RWPE1 (cell line): ENCODE results near the gene GDF3.
"Not testable (repeated sequence)": the region's sequence is repeated elsewhere in the genome, so short reads cannot be mapped to it uniquely, and the experiment has no call there.

ENCODE experiments used
- CTCF ChIA-PET: fragments of 350-600 bp; sonication (Branson Sonifier 250); formaldehyde crosslinking; extraction: SDS; loops from one replicate; lab custom pipeline; 2021; lab: Yijun Ruan, JAX
- POLR2A ChIA-PET: fragments of 400-600 bp; formaldehyde crosslinking; extraction: SDS; loops from one replicate; lab custom pipeline; 2020; ENCODE audit warnings: antibody characterized with exemption; ENCODE audit not compliant: low non-redundant PET; lab: Yijun Ruan, JAX
- DNase-seq: peaks from one replicate; pipeline ENCODE4 v3.0.0; 2012; ENCODE audit warnings: low spot score
- H3K27ac ChIP-seq: fragments of 450-650 bp; 2 replicates; pipeline ENCODE4 v1.5.1; 2017
- TF ChIP-seq, protein P1 (sequence below): fragments of 450-650 bp; conservative IDR thresholded peaks from 2 replicates; pipeline ENCODE4 v1.5.1; 2017; ENCODE audit warnings: low read depth, mild to moderate bottlenecking

The GDF3 gene

DNA sequence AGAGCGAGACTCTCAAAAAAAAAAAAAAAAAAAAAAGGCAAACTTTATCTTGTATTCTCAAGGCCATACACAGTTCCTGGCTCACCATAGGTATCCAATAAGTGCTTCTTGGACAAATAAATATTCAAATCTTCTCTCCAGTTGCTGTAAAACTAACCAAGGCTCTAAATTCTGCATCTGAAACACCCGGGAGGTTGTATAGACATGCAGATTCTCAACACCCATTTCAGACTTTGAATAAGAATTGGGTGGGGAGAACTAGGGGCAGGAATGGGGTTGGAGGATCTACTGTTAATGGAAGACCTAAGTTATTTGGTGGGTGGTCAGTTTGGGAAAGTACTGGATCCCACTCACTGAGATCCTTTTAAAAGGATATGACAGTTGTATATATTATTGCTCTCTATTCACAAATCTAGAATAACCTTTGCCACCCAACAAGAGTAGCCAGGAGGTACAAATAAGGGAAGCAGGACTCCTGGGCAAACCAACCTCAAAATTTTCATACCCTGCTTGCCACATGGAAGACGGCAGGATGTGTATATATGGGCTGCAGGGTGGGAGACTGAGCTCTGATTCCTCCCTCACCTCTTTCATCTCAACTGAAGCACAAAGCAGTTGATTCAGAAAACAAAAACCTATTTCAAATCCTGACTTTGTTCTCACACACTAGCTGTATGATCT, 879 bp downstream of the GDF3 start:
- CTCF ChIA-PET, result no interaction called here
- TF ChIP-seq, protein P1, sequence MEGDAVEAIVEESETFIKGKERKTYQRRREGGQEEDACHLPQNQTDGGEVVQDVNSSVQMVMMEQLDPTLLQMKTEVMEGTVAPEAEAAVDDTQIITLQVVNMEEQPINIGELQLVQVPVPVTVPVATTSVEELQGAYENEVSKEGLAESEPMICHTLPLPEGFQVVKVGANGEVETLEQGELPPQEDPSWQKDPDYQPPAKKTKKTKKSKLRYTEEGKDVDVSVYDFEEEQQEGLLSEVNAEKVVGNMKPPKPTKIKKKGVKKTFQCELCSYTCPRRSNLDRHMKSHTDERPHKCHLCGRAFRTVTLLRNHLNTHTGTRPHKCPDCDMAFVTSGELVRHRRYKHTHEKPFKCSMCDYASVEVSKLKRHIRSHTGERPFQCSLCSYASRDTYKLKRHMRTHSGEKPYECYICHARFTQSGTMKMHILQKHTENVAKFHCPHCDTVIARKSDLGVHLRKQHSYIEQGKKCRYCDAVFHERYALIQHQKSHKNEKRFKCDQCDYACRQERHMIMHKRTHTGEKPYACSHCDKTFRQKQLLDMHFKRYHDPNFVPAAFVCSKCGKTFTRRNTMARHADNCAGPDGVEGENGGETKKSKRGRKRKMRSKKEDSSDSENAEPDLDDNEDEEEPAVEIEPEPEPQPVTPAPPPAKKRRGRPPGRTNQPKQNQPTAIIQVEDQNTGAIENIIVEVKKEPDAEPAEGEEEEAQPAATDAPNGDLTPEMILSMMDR, result no peak
- POLR2A ChIA-PET, result no interaction called here
- H3K27ac ChIP-seq, result no peak overlapping the region
- DNase-seq, result no peak

DNA sequence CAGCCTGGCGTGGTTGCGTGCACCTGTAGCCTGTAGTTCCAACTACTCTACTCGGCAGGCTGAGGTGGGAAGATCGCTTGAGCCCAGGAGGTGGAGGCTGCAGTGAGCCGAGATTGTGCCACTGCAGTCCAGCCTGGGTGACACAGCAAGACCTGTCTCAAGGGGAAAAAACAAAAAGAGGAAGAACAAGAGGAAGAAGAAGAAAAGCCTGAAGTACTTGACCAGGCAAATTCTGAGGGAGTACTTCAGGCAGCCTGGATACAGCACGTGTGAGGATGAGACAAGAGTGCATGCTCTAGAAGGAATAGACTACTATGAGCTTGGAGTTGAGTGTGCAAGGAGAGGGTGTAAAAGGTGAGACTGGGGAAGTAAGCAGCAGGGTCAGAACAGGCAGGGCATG, 1.8 kb downstream of the GDF3 start:
- CTCF ChIA-PET, result no interaction called here
- DNase-seq, result no peak
- TF ChIP-seq, protein P1, result no peak
- no peak overlapping the region for H3K27ac ChIP-seq
- POLR2A ChIA-PET, result no interaction called here

DNA sequence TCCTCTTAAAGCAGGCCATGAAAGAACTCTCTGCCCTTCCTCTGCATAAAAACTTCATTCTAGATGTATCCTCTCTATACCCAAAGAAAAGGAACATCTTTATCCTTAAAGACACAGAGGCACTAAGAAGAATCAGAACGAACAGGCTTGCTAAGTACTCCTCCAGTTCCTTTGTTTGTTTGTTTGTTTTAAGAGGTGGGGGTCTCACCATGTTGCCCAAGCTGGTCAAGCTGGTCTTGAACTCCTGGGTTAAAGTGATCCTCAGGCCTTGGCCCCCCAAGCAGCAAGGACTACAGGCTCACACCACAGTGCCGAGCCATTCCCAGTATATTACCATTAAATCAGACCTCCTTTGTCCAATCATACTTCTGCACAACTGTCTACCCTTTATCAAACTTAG, 14.0 kb downstream of the GDF3 start:
- ChIA-PET CTCF (no interaction called here), POLR2A (no interaction called here)
- TF ChIP-seq, protein P1, result no peak
- no peak for DNase-seq
- no peak overlapping the region for H3K27ac ChIP-seq

DNA sequence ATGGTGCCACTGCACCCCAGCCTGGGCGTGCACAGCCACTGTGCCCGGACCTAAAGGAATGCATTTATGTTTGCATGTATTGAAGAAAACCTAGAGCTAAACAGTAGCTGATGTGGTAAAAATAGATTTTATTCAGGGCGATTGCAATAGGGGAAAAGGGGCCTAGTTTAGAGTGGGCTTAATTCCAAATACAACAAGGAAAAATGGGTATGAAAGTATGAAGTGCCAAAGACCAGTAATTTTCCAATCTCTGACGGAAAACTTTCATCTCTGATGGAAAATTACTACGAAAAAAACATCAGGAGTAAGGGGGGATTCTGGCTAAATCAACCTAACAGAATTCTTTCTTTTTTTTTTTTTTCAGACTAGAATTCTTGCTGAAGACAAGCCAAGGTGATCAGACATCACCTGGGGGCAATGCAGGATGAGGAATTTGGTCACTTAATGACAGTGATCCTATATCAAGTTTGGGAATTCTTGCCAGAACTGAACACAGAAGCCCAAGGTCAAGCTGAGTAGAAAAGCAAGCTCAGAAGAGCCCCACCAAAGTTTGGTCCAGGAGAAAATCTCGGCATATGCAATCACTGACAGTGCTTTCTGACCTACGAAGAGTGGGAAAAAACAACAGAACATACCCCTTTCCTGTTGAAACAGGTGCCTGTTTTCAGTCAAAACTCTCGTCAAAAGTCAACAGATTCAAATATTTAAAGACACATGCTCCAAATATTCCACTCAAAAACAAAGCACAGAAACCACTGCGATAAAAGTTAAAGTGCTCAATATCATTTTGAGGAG, 16.1 kb downstream of the GDF3 start:
- TF ChIP-seq, protein P1, result no peak
- ChIA-PET CTCF (interaction anchor here (0.5 to 0.6 kb wide), 2 partner anchors 122 to 616 kb away, joined by 4 to 7 read pairs; no protein-coding TSS in a partner anchor), POLR2A (no interaction called here)
- no peak for DNase-seq
- H3K27ac ChIP-seq, result no peak overlapping the region

DNA sequence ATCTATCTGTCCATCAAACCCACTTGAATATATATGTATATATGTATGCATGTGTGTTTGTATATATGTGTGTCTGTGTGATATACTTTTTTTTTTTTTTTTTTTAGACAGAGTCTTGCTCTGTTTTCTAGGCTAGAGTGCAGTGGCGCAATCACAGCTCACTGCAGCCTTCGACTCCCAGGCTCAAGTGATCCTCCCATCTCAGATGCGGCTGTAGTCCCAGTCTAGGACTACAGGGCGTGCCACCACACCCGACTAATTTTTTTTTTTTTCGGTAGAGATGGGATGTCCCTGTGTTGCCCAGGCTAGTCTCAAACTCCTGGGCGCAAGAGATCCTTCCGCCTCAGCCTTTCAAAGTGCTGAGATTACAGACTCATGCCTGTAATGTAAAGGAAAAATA, 16.8 kb downstream of the GDF3 start:
- DNase-seq, result no peak
- ChIA-PET CTCF (interaction anchor here (0.5 to 0.6 kb wide), 3 partner anchors 41 to 617 kb away, joined by 4 to 7 read pairs (median 5); no protein-coding TSS in a partner anchor), POLR2A (no interaction called here)
- TF ChIP-seq, protein P1, result no peak
- H3K27ac ChIP-seq, result no peak overlapping the region

DNA sequence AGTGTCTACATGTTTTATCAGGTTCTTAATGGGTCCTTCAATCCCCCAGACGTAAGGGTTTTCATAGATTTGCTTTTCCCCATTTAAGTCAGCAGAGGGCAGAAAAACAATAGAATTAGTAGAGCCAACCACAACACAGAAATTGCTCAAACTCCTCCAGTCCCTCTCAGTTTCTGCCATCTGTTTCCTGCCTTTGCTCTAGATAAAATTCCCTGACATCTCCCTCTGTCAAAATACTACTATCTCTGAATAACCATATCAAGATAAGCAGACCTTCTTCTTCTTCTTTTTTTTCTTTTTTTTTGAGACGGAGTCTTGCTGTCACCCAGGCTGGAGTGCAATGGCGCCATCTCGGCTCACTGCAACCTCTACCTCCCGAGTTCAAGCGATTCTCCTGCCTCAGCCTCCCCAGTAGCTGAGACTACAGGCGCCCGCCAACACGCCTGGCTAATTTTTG, 18.1 kb downstream of the GDF3 start:
- DNase-seq, result peak; percentile 21
- CTCF ChIA-PET, POLR2A ChIA-PET, H3K27ac ChIP-seq: not testable (repeated sequence)

DNA sequence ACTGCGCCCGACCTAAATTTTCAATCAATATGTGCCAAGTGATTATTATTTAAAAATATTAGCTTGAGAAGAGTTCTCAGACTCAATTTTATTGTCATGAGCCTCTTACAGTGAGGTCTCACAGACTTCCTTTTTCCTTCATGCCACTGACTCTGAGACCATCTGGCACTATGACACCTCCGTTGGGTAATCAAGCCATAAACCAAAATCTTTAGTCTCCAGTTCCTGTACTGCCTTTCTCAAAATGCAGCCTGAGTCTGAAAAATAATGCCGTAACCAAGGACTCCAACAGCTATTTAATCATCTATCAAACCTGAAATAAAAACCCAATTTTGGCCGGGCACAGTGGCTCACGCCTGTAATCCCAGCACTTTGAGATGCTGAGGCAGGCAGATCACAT, 20.1 kb downstream of the GDF3 start:
- POLR2A ChIA-PET, H3K27ac ChIP-seq, CTCF ChIA-PET, DNase-seq: not testable (repeated sequence)
